Measurements from ENCODE around the gene C14orf180.

- TF ChIP-seq, protein P1, sequence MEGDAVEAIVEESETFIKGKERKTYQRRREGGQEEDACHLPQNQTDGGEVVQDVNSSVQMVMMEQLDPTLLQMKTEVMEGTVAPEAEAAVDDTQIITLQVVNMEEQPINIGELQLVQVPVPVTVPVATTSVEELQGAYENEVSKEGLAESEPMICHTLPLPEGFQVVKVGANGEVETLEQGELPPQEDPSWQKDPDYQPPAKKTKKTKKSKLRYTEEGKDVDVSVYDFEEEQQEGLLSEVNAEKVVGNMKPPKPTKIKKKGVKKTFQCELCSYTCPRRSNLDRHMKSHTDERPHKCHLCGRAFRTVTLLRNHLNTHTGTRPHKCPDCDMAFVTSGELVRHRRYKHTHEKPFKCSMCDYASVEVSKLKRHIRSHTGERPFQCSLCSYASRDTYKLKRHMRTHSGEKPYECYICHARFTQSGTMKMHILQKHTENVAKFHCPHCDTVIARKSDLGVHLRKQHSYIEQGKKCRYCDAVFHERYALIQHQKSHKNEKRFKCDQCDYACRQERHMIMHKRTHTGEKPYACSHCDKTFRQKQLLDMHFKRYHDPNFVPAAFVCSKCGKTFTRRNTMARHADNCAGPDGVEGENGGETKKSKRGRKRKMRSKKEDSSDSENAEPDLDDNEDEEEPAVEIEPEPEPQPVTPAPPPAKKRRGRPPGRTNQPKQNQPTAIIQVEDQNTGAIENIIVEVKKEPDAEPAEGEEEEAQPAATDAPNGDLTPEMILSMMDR (IDR thresholded peaks at IDR 0.05), result no peak
- TF ChIP-seq POLR2A (IDR thresholded peaks at IDR 0.05), result no peak
These were observed 22.2 kb downstream of the C14orf180 start for GRCh38 chr14:104601786-104602185.
